NOMO-1 treated with dmso at 0.1 percent for 144 hours (cell line): ENCODE data around the gene CDK5RAP2.
"Not testable (repeated sequence)": the region's sequence is repeated elsewhere in the genome, so short reads cannot be mapped to it uniquely, and the experiment has no call there.

Experiments used
- DNase-seq: peaks from one replicate; lab custom pipeline; 2025; ENCODE audit not compliant: unreplicated experiment; lab: John Stamatoyannopoulos, UW

Gene CDK5RAP2

DNA sequence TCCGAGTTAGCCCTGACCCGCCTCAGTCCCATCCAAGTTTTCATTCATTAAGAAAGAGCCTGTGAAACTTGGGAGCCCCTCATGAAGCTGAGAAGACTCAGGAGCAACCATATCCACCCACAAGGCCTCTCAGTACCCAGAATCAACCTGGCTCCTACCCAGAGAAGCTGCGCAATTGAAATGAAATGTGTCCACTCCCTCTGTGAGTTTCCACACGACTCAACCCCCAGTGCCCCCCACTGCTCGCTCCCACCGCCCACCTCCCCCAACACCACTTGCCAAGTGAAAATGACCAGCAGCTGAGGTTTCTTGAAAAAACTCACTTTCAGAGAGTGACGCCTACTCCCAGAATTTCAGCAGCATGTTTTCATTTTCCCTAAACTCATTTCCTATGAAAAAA is 104.6 kb downstream of the CDK5RAP2 start:
- no peak for DNase-seq

DNA sequence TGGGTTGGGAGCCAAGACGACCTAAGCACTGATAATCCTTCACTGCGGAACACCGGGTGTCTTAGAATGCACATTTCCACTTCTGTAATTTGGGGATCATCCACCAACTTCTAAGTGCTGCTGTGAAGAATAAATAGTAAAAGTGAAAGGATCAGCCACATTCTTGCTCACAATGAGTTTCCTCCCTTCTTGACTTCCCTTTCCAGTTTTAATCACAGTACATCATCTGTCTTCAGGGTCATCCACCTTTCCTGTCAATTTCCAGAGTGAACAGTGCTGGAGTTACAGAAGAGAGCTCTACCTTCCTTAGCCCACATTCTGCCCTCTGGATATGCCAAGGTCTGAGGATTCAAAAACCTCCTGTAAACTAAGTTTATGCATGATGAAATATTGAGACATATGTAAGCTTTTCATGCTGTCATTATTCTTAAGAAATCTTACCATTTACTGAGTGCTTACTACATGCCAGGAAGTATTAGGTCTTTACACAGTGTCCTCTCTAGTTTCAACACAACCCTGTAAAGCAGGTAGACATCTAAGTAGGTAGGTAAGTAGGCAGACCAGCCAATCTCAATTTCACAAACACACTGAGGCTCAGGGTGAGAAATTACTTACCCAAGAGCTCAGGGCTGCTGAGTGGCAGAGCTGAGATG is 105.2 kb downstream of the CDK5RAP2 start:
- DNase-seq: no peak

DNA sequence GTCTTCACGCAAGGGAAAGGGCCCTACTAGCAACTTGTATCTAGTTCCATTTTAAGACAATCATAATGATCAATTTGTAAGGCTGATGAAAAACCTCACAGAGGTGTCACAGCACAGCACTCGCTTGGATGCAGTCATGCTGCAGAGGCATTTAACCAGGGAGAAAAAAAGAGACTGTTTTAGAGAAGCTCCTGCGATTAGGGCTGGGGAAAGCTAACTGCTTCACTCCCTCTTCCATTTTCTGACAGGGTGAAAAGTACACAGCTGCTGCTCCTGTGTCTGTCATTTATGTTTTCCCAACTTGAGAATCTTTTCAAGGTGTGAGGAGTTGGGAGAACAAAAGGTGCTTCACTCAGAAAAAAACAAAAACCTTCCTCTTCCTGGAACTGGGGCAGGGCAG is 106.4 kb downstream of the CDK5RAP2 start:
- DNase-seq: no peak

- no peak for DNase-seq
These were observed 114.1 kb downstream of the CDK5RAP2 start for GRCh38 chr9:120465685-120466407.

DNA sequence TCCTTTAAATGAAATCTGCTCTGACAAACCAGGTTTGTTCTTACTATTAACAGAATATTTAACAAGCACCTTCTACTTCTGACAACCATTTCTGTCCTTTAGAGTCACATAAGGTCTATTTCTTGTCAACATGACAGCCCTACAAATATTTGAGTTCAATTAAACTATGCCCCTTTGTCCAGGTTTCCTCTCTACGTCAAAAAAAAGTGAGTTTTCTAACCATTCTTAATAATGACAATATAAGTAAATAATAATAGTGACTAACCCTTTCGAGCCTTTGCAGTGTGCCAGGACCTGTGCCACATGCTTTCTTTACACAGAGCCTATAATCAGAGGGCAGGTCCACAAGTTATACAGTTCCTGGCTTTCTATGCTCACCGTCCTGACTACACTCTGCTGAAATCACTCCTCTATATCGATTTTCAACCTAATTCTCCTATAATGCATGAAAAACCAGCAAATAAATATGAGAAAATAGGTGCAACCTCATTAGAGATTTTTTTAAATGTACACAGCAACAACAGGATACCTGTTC is 115.0 kb downstream of the CDK5RAP2 start:
- no peak for DNase-seq

DNA sequence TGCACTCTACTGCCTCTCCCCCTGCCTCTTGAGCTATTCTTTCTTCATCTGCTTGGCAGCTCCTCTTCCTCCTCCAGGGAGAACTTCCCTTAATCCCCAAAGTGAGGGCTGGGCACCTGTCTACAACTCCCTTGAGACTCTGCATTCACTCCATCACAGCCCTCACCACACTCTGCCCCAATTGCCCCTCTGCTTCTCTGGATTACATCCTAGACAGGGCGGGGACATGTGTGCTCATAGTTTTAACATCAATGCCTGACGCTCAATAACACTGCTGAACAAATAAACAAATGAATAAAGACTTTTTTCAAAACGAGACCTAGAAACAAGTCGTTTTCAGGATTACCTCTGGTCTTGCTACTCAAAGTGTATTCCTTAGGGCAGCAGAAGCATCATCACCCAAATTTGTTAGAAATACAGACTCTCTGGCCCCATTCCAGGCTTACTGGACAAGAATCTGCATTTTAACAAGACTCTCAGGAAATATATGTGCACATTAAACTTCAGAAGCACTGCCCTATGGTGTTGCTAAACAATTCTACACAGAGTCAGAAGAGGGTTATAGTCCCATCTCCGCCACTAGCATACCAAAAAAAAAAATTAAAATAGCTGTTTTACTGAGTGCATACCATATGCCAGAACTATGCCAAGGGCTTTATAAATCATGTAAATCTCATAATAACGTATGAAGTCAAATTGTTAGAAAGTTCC is 115.6 kb downstream of the CDK5RAP2 start:
- no peak for DNase-seq

DNA sequence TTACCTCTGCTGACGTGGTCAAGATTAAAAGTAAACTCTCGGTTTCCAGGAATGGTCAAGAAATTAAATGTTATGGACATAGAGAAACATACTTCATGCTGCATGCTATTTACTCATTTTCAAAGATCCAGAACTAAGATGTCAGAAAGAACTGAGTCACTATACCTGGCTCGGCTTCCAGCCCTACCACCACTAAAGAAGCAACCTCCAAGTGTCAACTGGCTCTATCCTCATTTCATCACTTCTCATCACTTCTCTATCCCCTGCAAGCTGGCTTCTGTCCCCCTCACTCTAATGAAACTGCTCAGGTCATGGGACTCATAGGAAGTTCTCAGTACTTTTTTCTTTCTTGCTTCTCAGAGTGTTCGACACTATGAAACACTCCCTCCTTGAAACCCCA is 116.2 kb downstream of the CDK5RAP2 start:
- no peak for DNase-seq

DNA sequence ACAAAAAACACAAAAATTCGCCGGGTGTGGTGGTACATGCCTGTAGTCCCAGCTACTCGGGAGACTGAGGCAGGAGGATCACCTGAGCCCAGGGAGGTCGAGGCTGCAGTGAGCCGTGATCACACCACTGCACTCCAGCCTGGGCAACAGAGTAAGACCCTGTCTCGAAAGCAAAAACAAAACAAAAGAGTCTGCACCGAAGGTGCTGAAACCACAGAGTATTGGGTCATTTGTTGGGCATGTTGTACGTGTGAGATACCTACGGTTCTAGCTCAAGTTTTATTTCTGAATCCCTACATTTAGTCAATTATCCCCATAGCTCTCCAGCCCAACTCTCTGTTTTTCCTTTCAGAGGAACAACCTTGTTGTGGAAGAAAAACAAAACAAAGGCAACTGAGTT is 118.3 kb downstream of the CDK5RAP2 start:
- DNase-seq: not testable (repeated sequence)

DNA sequence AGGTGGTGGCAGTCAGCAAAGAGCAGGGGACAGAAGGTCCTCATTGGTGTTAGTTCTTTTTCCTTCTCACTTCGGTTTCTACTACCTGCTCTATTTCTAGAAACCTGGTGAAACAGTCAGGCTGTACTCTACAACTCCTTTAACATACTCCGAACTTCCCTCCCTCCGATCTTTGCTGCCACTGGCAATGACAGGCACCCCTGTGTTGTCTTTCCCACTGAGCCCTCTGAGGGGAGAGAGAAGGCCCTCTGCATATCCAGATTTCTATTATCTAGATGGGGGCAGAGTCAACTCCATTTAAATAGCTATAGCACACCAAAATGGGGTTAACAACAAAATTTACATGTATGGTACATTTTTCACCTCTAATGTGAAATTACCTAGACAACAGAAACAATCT is 123.7 kb downstream of the CDK5RAP2 start:
- no peak for DNase-seq

- DNase-seq: no peak
These were observed 125.5 kb downstream of the CDK5RAP2 start for GRCh38 chr9:120454467-120454866.

- DNase-seq: no peak
These were observed 126.2 kb downstream of the CDK5RAP2 start for GRCh38 chr9:120453792-120454191.

DNA sequence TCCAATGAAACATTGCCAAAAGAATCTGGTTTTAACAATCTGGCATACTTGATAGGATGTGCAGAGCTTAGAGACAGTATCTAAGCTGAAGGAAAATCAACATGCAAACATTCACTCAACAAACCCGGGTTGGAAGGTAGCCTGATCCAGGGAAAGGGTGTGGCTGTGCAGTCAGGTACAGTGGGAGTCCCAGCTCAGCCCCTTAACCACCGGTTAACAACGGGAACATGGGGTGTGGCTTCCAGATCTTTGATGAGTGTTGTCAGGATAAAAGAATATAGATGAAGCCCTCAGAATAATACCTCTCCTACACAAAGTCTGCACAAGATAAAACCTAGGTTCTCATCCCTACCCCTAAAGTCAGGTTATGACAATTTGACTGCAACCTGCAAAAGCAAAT is 127.3 kb downstream of the CDK5RAP2 start:
- DNase-seq: no peak

- no peak for DNase-seq
These were observed 129.1 kb downstream of the CDK5RAP2 start for GRCh38 chr9:120450916-120451315.

GRCh38 chr9:120449566-120449965 is 130.4 kb downstream of the CDK5RAP2 start:
- no peak for DNase-seq

GRCh38 chr9:120447959-120448500 is 131.9 kb downstream of the CDK5RAP2 start:
- DNase-seq: no peak

DNA sequence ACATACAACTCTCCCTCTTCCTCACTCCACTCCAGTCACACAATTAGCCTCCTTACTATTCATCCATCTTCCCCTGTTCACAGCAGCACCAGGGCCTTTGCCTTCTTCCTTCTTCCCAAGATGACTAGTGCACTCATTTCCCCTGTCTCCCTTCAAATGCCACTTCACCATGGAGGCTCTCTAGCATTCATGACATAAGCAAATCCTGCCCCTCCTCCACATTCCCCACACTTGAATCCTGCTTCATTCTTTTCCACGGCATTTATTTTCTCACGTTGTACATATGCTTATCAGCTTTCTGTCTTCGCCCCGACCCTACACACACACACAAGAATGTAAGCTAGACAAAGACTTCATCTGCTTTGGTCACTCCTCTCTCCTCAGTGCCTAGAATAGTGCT is 133.3 kb downstream of the CDK5RAP2 start:
- no peak for DNase-seq

GRCh38 chr9:120443976-120444375 is 136.0 kb downstream of the CDK5RAP2 start:
- no peak for DNase-seq

DNA sequence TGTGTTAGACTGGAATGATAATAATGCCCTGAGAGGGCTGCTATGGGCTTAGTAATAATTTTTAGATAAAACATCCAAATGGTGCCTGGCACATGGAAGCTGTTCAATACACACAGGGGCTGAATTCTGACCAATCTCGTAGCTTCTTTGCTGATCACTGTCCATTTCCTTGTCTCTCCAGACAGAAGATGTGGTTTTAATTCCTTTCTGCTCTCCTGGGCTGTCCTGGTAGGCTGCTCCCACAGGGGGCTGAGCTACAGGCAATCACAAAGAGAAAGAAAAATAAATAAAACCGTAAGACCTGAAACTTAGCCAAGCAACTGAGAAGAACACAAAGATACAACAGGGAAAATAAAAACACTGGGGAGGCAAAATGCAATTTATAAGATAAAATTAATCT is 136.5 kb downstream of the CDK5RAP2 start:
- DNase-seq: no peak

GRCh38 chr9:120442308-120442995 is 137.5 kb downstream of the CDK5RAP2 start:
- DNase-seq: no peak

DNA sequence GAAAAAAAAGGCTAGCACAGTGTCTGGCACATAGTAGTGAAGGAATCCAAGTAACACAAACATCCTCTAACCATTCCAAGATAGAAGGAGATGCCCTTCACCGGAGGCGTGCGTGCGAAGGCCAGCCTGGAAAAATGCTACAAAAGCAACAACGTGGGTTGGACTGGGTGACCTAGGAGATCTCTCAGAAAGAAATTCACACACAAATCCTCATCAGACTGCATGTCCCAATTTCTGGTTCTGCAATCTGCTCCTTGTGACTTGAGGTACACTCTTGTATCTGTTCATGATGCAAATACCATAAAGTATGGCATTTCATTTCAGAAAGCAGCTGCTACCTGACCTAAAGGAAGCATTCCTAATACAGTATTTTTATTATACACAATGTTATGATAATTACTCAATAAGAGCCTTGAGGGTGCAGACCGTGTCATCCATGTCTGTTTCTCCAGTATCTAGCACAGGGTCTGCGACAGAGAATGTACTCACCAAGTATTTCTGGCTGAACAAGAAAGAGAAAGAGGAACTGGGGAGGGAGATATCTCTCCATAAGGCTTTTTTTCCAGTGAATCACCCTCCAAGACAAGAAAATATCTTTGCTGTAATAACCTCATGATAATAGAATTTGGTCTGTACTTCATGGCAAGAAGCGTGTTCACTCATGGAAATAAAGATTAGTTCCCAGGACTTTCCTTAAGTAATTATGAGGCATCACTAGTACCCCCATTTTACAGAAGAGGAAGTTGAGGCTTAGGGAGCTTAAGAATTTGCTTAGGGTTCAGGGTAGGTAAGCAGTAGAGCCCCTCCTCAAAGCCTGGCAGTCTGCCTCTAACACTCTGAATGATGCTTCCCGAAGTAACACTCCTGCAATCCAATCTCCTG is 138.3 kb downstream of the CDK5RAP2 start:
- no peak for DNase-seq
